Measurements from ENCODE around the gene ST3GAL3. TPM values are rescaled to one million over a fixed set of nuclear protein-coding genes. Genes with fewer than 3 reads are reported as not detected.

Gene ST3GAL3
- total and polyA plus RNA-seq, 8 donors, result 5.6 to 11.4 (median 8.6) TPM

GRCh38 chr1:43766818-43767525, 59.6 kb downstream of the ST3GAL3 start:
- Histone ChIP-seq H3K4me3 (no peak overlapping the region), H3K36me3 (no peaks in the 10 kb centered on the region), H3K27ac (no peak overlapping the region), H3K27me3 (no peaks in the 10 kb centered on the region), H3K4me1 (no peaks in the 10 kb centered on the region), H3K9me3 (no peaks in the 10 kb centered on the region)
- FAIRE-seq, result no peak
- intact Hi-C loops (cut with DNase I), result loop anchor here in 1 of 3 donors (10.0 kb wide), 2 partner anchors 168 to 268 kb away; partner anchors contain the start of genes ARTN and SLC6A9
- no peak for ATAC-seq
- 90% methylated on average over 5 of the region's 5 CpGs for WGBS, 2 donors
- TF ChIP-seq, protein P1, sequence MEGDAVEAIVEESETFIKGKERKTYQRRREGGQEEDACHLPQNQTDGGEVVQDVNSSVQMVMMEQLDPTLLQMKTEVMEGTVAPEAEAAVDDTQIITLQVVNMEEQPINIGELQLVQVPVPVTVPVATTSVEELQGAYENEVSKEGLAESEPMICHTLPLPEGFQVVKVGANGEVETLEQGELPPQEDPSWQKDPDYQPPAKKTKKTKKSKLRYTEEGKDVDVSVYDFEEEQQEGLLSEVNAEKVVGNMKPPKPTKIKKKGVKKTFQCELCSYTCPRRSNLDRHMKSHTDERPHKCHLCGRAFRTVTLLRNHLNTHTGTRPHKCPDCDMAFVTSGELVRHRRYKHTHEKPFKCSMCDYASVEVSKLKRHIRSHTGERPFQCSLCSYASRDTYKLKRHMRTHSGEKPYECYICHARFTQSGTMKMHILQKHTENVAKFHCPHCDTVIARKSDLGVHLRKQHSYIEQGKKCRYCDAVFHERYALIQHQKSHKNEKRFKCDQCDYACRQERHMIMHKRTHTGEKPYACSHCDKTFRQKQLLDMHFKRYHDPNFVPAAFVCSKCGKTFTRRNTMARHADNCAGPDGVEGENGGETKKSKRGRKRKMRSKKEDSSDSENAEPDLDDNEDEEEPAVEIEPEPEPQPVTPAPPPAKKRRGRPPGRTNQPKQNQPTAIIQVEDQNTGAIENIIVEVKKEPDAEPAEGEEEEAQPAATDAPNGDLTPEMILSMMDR (IDR thresholded peaks at IDR 0.05), result no peak
- no peak for DNase-seq

GRCh38 chr1:43768168-43768567, 60.8 kb downstream of the ST3GAL3 start:
- no peak for FAIRE-seq
- H3K27me3 ChIP-seq, result no peaks in the 10 kb centered on the region
- H3K36me3 ChIP-seq, result no peaks in the 10 kb centered on the region
- intact Hi-C loops (cut with DNase I), result loop anchor here in 1 of 3 donors (10.0 kb wide), 2 partner anchors 167 to 267 kb away; partner anchors contain the start of genes ARTN and SLC6A9
- H3K9me3 ChIP-seq, result no peaks in the 10 kb centered on the region
- H3K4me1 ChIP-seq, result no peaks in the 10 kb centered on the region
- ATAC-seq, result no peak
- no peak overlapping the region for H3K27ac ChIP-seq
- TF ChIP-seq, protein P1 (IDR thresholded peaks at IDR 0.05), result no peak
- H3K4me3 ChIP-seq, result no peak overlapping the region
- DNase-seq, result no peak

DNA sequence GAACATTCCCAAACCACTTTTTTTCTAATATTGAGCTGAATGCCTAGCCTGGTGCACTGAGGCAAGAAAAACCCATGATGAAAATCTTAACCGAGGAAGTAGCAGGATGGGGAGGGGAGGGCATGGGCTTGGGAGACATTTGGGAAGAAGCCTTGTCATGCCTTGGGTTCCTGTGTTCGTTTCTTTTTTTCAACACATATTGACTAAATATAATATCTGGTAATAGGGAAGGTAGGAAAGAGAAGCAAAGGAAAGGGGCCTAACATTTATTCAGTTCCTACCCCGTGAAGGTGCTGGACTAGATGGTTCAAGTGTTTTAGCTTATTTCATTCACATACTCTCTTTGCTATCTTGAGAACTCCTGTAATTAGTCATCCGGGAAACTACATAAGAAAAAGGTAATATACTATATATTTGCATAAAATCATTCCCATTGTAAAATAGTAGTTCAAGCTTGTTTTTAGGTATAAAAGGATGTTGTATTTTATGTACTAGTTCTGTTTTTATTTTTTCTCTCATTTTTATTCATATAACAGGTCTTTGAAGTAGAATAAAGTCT, 62.1 kb downstream of the ST3GAL3 start:
- Histone ChIP-seq H3K27me3 (no peaks in the 10 kb centered on the region), H3K4me3 (no peak overlapping the region), H3K36me3 (no peaks in the 10 kb centered on the region), H3K9me3 (no peaks in the 10 kb centered on the region), H3K4me1 (no peaks in the 10 kb centered on the region), H3K27ac (no peak overlapping the region)
- intact Hi-C loops (cut with DNase I), result loop anchor here in 1 of 3 donors (10.0 kb wide), 2 partner anchors 165 to 265 kb away; partner anchors contain the start of genes ARTN and SLC6A9
- no peak for ATAC-seq
- 85% methylated on average over 4 of the region's 4 CpGs for WGBS, 2 donors
- DNase-seq, result no peak
- TF ChIP-seq, protein P1 (IDR thresholded peaks at IDR 0.05), result no peak
- no peak for FAIRE-seq

- no peak for FAIRE-seq
These were observed 62.8 kb downstream of the ST3GAL3 start for GRCh38 chr1:43770111-43770510.

More at GRCh38 chr1:43770111-43770510, 62.8 kb downstream of the ST3GAL3 start:
- TF ChIP-seq, protein P1 (IDR thresholded peaks at IDR 0.05), result no peak
- H3K9me3 ChIP-seq, result no peaks in the 10 kb centered on the region
- H3K4me1 ChIP-seq, result no peaks in the 10 kb centered on the region
- WGBS, 2 donors, result 89 to 100% methylated on average over 2 of the region's 2 CpGs
- H3K27me3 ChIP-seq, result no peaks in the 10 kb centered on the region
- DNase-seq (no peak), ATAC-seq (no peak)
- no peak overlapping the region for H3K27ac ChIP-seq
- intact Hi-C loops (cut with DNase I), result loop anchor here in 1 of 3 donors (10.0 kb wide), 1 partner anchor 255 kb away; no protein-coding TSS in a partner anchor
- no peak overlapping the region for H3K4me3 ChIP-seq
- no peaks in the 10 kb centered on the region for H3K36me3 ChIP-seq
